Immature natural killer cell (primary cell): ENCODE measurements around the gene ADH1B. TPM values are rescaled to one million over a fixed set of nuclear protein-coding genes. Genes with fewer than 3 reads are reported as not detected.

Experiments used
- DNase-seq, 3 donors: peaks; one replicate each; pipeline ENCODE4 v3.0.0; 2022; ENCODE audit warnings: mixed read lengths in 1 of 3
- H3K27ac Mint-ChIP-seq, 6 donors: one replicate each; pipeline ENCODE4 v1.8.0; 2020; ENCODE audit warnings: mixed read lengths in 6 of 6, mild to moderate bottlenecking in 5 of 6, inconsistent platforms in 4 of 6, moderate library complexity in 3 of 6
- H3K27me3 Mint-ChIP-seq, 3 donors: one replicate each; pipeline ENCODE4 v1.8.0; 2020 to 2021; ENCODE audit warnings: low read depth in 3 of 3, mild to moderate bottlenecking in 3 of 3, mixed read lengths in 3 of 3, moderate library complexity in 3 of 3, inconsistent platforms in 1 of 3
- H3K36me3 Mint-ChIP-seq, 3 donors: one replicate each; pipeline ENCODE4 v1.8.0; 2020; ENCODE audit warnings: mixed read lengths in 3 of 3, inconsistent platforms in 2 of 3, mild to moderate bottlenecking in 2 of 3
- H3K4me1 Mint-ChIP-seq, 2 donors: one replicate each; pipeline ENCODE4 v1.8.0; 2020; ENCODE audit warnings: inconsistent platforms in 2 of 2, mild to moderate bottlenecking in 2 of 2, mixed read lengths in 2 of 2, moderate library complexity in 1 of 2
- H3K4me3 Mint-ChIP-seq, 5 donors: one replicate each; pipeline ENCODE4 v1.8.0; 2020; ENCODE audit warnings: mild to moderate bottlenecking in 5 of 5, mixed read lengths in 5 of 5, inconsistent platforms in 3 of 5, moderate library complexity in 3 of 5
- H3K9me3 Mint-ChIP-seq, 6 donors: one replicate each; pipeline ENCODE4 v1.8.0; 2020; ENCODE audit warnings: mild to moderate bottlenecking in 6 of 6, mixed read lengths in 6 of 6, inconsistent platforms in 4 of 6, moderate library complexity in 3 of 6
- polyA plus RNA-seq, 3 donors: library from polyadenylated mRNA; unstranded; fragments of 300-500 nt; fragmentation: Illumina TruSeq; gene quantifications; one replicate each; pipeline ENCODE4 v1.2.3, GENCODE V29; 2021

The ADH1B gene
- polyA plus RNA-seq, 3 donors from 2014 or later = not detected

- DNase-seq = no peak
- no peaks in the 10 kb centered on the region for H3K4me1 Mint-ChIP-seq
- peaks cover 9 to 20% (median 16%) of the 10 kb centered on the region in 6 donors for H3K9me3 Mint-ChIP-seq
- peaks cover 0 to 8% (median 3%) of the 10 kb centered on the region in 3 donors for H3K36me3 Mint-ChIP-seq
- H3K27me3 Mint-ChIP-seq = peaks cover 0 to 4% (median 0%) of the 10 kb centered on the region in 3 donors
- H3K27ac Mint-ChIP-seq = no peak overlapping the region
- no peak overlapping the region for H3K4me3 Mint-ChIP-seq
Observed at GRCh38 chr4:99264927-99265326, 56.3 kb downstream of the ADH1B start.

Other genes with a start within 250 kb of the ADH1B start
- gene ADH5, start 232.6 kb downstream of the ADH1B start, polyA plus RNA-seq = 100 to 1,000 TPM; 126 to 167 (median 140) TPM
- not detected for gene ADH4, start 177.1 kb downstream of the ADH1B start, polyA plus RNA-seq
- gene ADH6, start 102.2 kb downstream of the ADH1B start, polyA plus RNA-seq = not detected
- not detected for gene ADH1A, start 30.4 kb downstream of the ADH1B start, polyA plus RNA-seq
- gene ADH1C, start 31.3 kb upstream of the ADH1B start, polyA plus RNA-seq = not detected
- gene ADH7, start 113.9 kb upstream of the ADH1B start, polyA plus RNA-seq = not detected
- not detected for gene C4orf17, start 189.6 kb upstream of the ADH1B start, polyA plus RNA-seq
- 1 to 10 TPM; 2.1 to 5.4 (median 2.6) TPM for gene TRMT10A, start 242.6 kb upstream of the ADH1B start, polyA plus RNA-seq